ENCODE results near the gene PRSS21. TPM values are rescaled to one million over a fixed set of nuclear protein-coding genes. Genes with fewer than 3 reads are reported as not detected.

The PRSS21 gene
- total RNA-seq, 1 donor from 2014 or later: not detected

- intact Hi-C loops (cut with DNase I): no loop called here
- H3K36me3 ChIP-seq: no peaks in the 10 kb centered on the region
- no peak overlapping the region for H3K4me3 ChIP-seq
- H3K4me1 ChIP-seq: no peaks in the 10 kb centered on the region
- no peaks in the 10 kb centered on the region for H3K9me3 ChIP-seq
- no peak for TF ChIP-seq CTCF (IDR thresholded peaks at IDR 0.05)
- no peaks in the 10 kb centered on the region for H3K27me3 ChIP-seq
- H3K27ac ChIP-seq: no peak overlapping the region
- no peak for DNase-seq (ENCODE audit: low spot score in 2 of 2)
These were observed 3.9 kb downstream of the PRSS21 start for GRCh38 chr16:2820836-2821486.

DNA sequence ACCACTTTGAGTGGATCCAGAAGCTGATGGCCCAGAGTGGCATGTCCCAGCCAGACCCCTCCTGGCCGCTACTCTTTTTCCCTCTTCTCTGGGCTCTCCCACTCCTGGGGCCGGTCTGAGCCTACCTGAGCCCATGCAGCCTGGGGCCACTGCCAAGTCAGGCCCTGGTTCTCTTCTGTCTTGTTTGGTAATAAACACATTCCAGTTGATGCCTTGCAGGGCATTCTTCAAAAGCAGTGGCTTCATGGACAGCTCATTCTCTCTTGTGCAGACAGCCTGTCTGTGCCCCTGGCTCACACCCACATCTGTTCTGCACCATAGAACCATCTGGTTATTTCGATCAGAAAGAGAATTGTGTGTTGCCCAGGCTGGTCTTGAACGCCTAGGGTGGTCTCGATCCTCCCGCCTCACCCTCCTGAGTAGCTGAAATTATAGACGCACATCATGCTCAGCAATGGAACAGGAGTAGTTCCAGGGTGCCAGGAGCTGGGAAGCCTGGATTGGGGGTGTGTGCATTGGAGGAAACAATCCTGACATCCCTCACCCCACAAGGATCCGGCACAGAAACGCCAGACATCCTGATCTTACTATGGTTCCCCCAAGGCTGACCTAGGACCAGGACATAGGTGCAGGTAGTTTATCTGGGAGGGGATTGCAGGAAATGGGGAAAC lies 4.6 kb downstream of the PRSS21 start:
- no peak for DNase-seq (ENCODE audit: low spot score in 2 of 2)
- TF ChIP-seq CTCF (IDR thresholded peaks at IDR 0.05): no peak

GRCh38 chr16:2822158-2822495 lies 5.1 kb downstream of the PRSS21 start:
- TF ChIP-seq CTCF (IDR thresholded peaks at IDR 0.05): no peak
- intact Hi-C loops (cut with DNase I): no loop called here
- no peaks in the 10 kb centered on the region for H3K9me3 ChIP-seq
- H3K27me3 ChIP-seq: no peaks in the 10 kb centered on the region
- no peak for DNase-seq (ENCODE audit: low spot score in 2 of 2)
- H3K4me1 ChIP-seq: no peaks in the 10 kb centered on the region
- H3K4me3 ChIP-seq: no peak overlapping the region
- no peak overlapping the region for H3K27ac ChIP-seq
- H3K36me3 ChIP-seq: no peaks in the 10 kb centered on the region

More for the DNA sequence above, 4.6 kb downstream of the PRSS21 start:
- no peaks in the 10 kb centered on the region for H3K4me1 ChIP-seq
- intact Hi-C loops (cut with DNase I): no loop called here
- H3K9me3 ChIP-seq: no peaks in the 10 kb centered on the region
- no peaks in the 10 kb centered on the region for H3K27me3 ChIP-seq
- H3K4me3 ChIP-seq: no peak overlapping the region
- H3K27ac ChIP-seq: no peak overlapping the region
- H3K36me3 ChIP-seq: no peaks in the 10 kb centered on the region

DNA sequence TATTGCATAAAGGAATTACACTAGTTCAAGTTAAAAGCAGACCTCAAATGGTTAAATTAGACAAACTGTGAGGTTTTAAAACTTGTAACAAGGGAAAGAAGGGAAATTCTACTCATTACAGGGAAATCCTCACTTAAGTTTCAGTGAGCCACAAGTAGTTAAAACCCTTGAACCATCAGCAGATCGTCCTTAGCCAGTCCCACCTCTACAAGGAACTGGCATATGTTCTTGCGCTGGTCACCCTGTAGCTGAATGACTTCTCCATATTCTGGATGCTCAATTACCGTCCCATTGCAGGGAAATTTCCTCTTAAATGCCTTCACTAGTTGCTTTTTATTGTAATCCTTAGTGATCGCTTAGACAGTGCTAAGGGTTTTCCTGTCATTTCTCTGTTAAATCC lies 5.5 kb downstream of the PRSS21 start:
- Histone ChIP-seq H3K27ac (no peak overlapping the region), H3K9me3 (no peaks in the 10 kb centered on the region), H3K4me1 (no peaks in the 10 kb centered on the region), H3K4me3 (no peak overlapping the region), H3K27me3 (no peaks in the 10 kb centered on the region), H3K36me3 (no peaks in the 10 kb centered on the region)
- no peak for TF ChIP-seq CTCF (IDR thresholded peaks at IDR 0.05)
- intact Hi-C loops (cut with DNase I): no loop called here
- DNase-seq (ENCODE audit: low spot score in 2 of 2): no peak

DNA sequence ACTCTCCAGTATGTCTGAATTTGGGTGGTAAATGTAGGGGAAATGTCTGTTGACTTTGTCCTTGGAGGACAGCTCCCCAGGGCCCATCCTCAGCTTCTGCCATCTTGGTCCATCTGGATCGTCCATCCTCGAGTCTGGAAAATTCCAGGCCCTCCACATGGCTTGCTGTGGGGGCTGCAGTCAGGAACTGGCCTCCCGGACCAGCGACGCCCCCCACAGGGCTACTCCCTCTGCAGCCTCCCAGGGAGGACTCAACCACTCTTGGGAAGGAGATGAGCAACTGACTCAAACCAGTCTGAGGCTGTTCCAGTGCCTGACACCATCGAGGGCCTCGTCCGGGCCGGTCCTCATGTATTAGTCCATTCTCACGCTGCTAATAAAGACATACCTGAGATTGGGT lies 7.6 kb downstream of the PRSS21 start:
- H3K4me3 ChIP-seq: no peak overlapping the region
- peak in 1 of 2 donors; percentile 2 for DNase-seq (ENCODE audit: low spot score in 2 of 2)
- intact Hi-C loops (cut with DNase I): no loop called here

More for the DNA sequence above, 7.6 kb downstream of the PRSS21 start:
- Histone ChIP-seq H3K27me3 (no peaks in the 10 kb centered on the region), H3K27ac (no peak overlapping the region), H3K4me1 (no peaks in the 10 kb centered on the region), H3K36me3 (no peaks in the 10 kb centered on the region), H3K9me3 (no peaks in the 10 kb centered on the region)
- TF ChIP-seq CTCF (IDR thresholded peaks at IDR 0.05): no peak

Measured in ascending aorta (tissue), 2 donors.